OCI-LY7 (cell line): Measurements from ENCODE around the gene PCGF3. TPM values are rescaled to one million over a fixed set of nuclear protein-coding genes. Genes with fewer than 3 reads are reported as not detected.

Source experiments
- BruUV-seq: library from RNA; stranded (reverse); fragments of 400-500 nt; replicated peaks from 2 replicates; lab custom pipeline; 2021; lab: Mats Ljungman, UMichigan
- CTCF ChIA-PET: fragments of 300-600 bp; sonication (Branson Sonifier 250); formaldehyde crosslinking; loops from one replicate; lab custom pipeline; 2022; ENCODE audit warnings: antibody characterized with exemption; ENCODE audit not compliant: unreplicated experiment; lab: Charles Lee
- POLR2A ChIA-PET: fragments of 300-600 bp; sonication (Branson Sonifier 250); formaldehyde crosslinking; loops from one replicate; lab custom pipeline; 2022; ENCODE audit warnings: antibody characterized with exemption; lab: Charles Lee
- DNase-seq: peaks from one replicate; pipeline ENCODE4 v3.0.0-alpha.2; 2015; ENCODE audit warnings: low spot score
- H2AFZ ChIP-seq: fragments of 200-600 bp; sonication (generic), shearing (Covaris generic); 2 replicates; pipeline ENCODE4 v1.6.1; 2014; ENCODE audit warnings: mild to moderate bottlenecking, antibody characterized with exemption, low read length, moderate library complexity
- H3K27ac ChIP-seq: fragments of 200-600 bp; sonication (generic); 2 replicates; pipeline ENCODE4 v1.5.1; 2014; ENCODE audit warnings: mixed run types, low read depth, mild to moderate bottlenecking, moderate library complexity, low read length, inconsistent platforms; ENCODE audit not compliant: poor library complexity, severe bottlenecking
- H3K36me3 ChIP-seq: fragments of 200-600 bp; sonication (generic); 2 replicates; pipeline ENCODE4 v1.6.1; 2014; ENCODE audit warnings: mild to moderate bottlenecking, antibody characterized with exemption, low read length, moderate library complexity, mixed read lengths; ENCODE audit not compliant: insufficient read depth
- H3K4me1 ChIP-seq: fragments of 200-600 bp; sonication (generic); 2 replicates; pipeline ENCODE4 v1.5.1; 2014; ENCODE audit warnings: mild to moderate bottlenecking, low read length; ENCODE audit not compliant: insufficient read depth, poor library complexity, severe bottlenecking
- H3K4me2 ChIP-seq: fragments of 200-600 bp; sonication (generic); 2 replicates; pipeline ENCODE4 v1.6.1; 2014; ENCODE audit warnings: mild to moderate bottlenecking, low read length
- H3K4me3 ChIP-seq: fragments of 200-600 bp; sonication (generic); 2 replicates; pipeline ENCODE4 v1.5.1; 2014; ENCODE audit warnings: mild to moderate bottlenecking, low read depth, low read length; ENCODE audit not compliant: poor library complexity, severe bottlenecking
- H3K79me2 ChIP-seq: fragments of 200-600 bp; sonication (generic); 2 replicates; pipeline ENCODE4 v1.6.1; 2016; ENCODE audit warnings: low read depth, mild to moderate bottlenecking, low read length, moderate library complexity, mixed read lengths; ENCODE audit not compliant: insufficient read depth
- H3K9me2 ChIP-seq: fragments of 200-600 bp; sonication (generic); 2 replicates; pipeline ENCODE4 v1.6.1; 2016; ENCODE audit warnings: mild to moderate bottlenecking, low read length, mixed read lengths; ENCODE audit not compliant: insufficient read depth
- H3K9me3 ChIP-seq: fragments of 200-600 bp; sonication (generic); 2 replicates; pipeline ENCODE4 v1.6.1; 2014; ENCODE audit warnings: mild to moderate bottlenecking, mixed run types, low read length, mixed read lengths
- H4K20me1 ChIP-seq: fragments of 200-600 bp; sonication (generic); 2 replicates; pipeline ENCODE4 v1.6.1; 2014; ENCODE audit warnings: mild to moderate bottlenecking, antibody characterized with exemption, low read length, moderate library complexity, mixed read lengths; ENCODE audit not compliant: insufficient read depth
- EZH2phosphoT487 ChIP-seq: fragments of 200-600 bp; sonication (generic); IDR thresholded peaks from 2 replicates; pipeline ENCODE4 v1.6.1; 2018; ENCODE audit warnings: low read depth, borderline replicate concordance, mild to moderate bottlenecking, mixed run types, antibody characterized with exemption, low read length, moderate library complexity, mixed read lengths
- intact Hi-C: fragments of 100-400 bp; cut with micrococcal nuclease; formaldehyde crosslinking; loops from one replicate; pipeline ENCODE4 v1.10.0; 2022; ENCODE audit not compliant: unreplicated experiment
- total RNA-seq, 2 experiments: library from RNA; depleted of rRNA in 1 of 2; stranded (reverse); fragments of >200 nt in 1 of 2; shearing (Covaris generic) in 1 of 2; gene quantifications; 2 replicates each; pipeline ENCODE4 v1.2.3, GENCODE V29; 2014 to 2022
- TF ChIP-seq, protein P1 (sequence below): fragments of 200-600 bp; sonication (generic); conservative IDR thresholded peaks from 2 replicates; pipeline ENCODE4 v1.5.1; 2014; ENCODE audit warnings: mild to moderate bottlenecking, antibody characterized with exemption, low read length, moderate library complexity, mixed read lengths

PCGF3 gene
- total RNA-seq, 2 experiments from 2014 or later: 33.8 to 50.2 TPM

DNA sequence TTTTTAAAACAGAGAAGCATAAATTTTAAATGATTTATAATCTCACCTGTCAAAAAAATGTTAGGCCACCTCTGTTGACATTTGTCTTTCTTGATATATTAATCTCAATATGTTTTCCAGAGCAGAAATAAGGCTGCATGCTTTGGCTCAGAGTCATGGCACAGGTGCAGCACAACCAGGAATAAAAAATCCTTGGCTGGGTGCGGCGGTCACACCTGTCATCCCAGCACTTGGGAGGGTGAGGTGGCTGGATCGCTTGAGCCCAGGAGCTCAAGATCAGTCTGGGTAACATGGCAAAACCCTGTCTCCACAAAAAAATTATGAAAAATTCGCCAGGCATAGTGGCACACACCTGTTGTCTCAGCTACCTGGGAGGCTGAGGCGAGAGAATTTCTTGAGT is 102.2 kb downstream of the PCGF3 start:
- Histone ChIP-seq H3K36me3 (no peaks in the 10 kb centered on the region), H3K4me3 (no peak overlapping the region), H3K4me1 (no peaks in the 10 kb centered on the region), H4K20me1 (no peaks in the 10 kb centered on the region), H3K79me2 (no peaks in the 10 kb centered on the region), H3K4me2 (no peak overlapping the region), H3K9me3 (0 out of 2 replicates have a peak, but pooled peaks cover 12% of the 10 kb centered on the region), H3K27ac (no peak overlapping the region), H3K9me2 (no peaks in the 10 kb centered on the region), H2AFZ (no peak overlapping the region)
- no TSS peak for BruUV-seq
- ChIA-PET CTCF (no interaction called here), POLR2A (interaction anchor here (0.6 kb wide), 1 partner anchor 623 kb away, joined by 3 read pairs; no protein-coding TSS in a partner anchor)
- DNase-seq: no peak
- TF ChIP-seq, protein P1, sequence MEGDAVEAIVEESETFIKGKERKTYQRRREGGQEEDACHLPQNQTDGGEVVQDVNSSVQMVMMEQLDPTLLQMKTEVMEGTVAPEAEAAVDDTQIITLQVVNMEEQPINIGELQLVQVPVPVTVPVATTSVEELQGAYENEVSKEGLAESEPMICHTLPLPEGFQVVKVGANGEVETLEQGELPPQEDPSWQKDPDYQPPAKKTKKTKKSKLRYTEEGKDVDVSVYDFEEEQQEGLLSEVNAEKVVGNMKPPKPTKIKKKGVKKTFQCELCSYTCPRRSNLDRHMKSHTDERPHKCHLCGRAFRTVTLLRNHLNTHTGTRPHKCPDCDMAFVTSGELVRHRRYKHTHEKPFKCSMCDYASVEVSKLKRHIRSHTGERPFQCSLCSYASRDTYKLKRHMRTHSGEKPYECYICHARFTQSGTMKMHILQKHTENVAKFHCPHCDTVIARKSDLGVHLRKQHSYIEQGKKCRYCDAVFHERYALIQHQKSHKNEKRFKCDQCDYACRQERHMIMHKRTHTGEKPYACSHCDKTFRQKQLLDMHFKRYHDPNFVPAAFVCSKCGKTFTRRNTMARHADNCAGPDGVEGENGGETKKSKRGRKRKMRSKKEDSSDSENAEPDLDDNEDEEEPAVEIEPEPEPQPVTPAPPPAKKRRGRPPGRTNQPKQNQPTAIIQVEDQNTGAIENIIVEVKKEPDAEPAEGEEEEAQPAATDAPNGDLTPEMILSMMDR: no peak
- TF ChIP-seq EZH2phosphoT487: no peak
- intact Hi-C loops: no loop called here

DNA sequence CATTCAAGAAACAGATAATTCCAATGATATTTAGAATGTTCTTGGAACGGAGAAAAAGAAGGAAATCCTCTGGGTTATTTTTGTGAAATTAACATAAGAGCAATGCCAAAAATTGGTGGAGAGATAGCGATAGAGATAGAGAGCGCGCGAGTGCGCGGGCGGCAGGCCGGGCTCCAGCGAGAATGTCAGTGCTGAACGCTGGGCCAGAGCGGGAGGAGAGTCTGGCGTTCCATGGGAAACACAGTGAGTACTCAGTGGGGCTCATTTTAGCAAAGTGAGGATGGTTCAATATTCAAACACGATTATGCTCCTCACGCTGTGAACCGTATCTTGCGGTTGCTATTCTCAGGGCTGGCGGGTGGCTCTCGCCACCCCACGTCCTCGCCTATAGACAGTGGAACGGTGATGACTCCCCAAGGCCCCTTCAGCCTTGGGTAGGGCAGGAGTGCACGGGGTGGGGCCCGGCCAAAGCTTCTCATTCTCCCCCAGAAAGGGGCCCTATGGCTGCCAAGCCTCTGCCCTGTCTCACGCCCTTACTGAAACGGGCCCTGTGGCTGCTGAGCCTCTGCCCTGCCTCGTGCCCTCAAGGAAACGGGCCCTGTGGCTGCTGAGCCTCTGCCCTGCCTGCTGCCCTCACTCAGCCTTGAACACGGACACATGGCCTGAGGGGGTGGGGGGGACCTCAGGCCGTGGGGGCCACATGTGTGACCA is 103.4 kb downstream of the PCGF3 start:
- no peak overlapping the region for H2AFZ ChIP-seq
- ChIA-PET CTCF (no interaction called here), POLR2A (no interaction called here)
- DNase-seq: no peak
- no peaks in the 10 kb centered on the region for H3K79me2 ChIP-seq
- no peak for TF ChIP-seq EZH2phosphoT487
- TF ChIP-seq, protein P1: no peak
- H3K4me1 ChIP-seq: no peaks in the 10 kb centered on the region
- H3K4me3 ChIP-seq: no peak overlapping the region
- H4K20me1 ChIP-seq: no peaks in the 10 kb centered on the region
- no TSS peak for BruUV-seq
- H3K9me2 ChIP-seq: no peaks in the 10 kb centered on the region
- H3K36me3 ChIP-seq: no peaks in the 10 kb centered on the region
- H3K9me3 ChIP-seq: 0 out of 2 replicates have a peak, but pooled peaks cover 12% of the 10 kb centered on the region
- H3K27ac ChIP-seq: no peak overlapping the region
- intact Hi-C loops: no loop called here
- H3K4me2 ChIP-seq: no peak overlapping the region

DNA sequence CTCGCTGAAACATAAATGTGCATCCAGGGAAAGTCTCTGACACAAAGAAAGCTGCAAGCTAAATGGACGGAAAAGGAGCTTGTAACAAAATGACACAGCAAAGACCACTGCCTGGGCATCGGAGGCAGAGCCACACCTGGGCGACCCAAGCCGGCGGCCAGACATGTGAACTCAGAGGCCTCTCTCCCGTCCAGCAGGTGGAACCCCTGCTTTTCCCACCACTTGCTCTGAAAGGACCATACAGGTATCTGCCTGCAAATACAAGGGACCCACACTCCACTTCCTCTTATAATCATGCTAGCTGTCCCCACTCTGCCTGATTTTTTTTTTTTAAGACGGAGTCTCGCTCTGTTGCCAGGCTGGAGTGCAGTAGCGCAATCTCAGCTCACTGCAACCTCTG is 108.3 kb downstream of the PCGF3 start:
- CTCF ChIA-PET: interaction anchor here (1.3 kb wide), 1 partner anchor 20 kb away, joined by 4 read pairs; no protein-coding TSS in a partner anchor
- H3K9me2 ChIP-seq: no peaks in the 10 kb centered on the region
- POLR2A ChIA-PET: interaction anchor here (1.2 kb wide), 1 partner anchor 31 kb away, joined by 4 read pairs; no protein-coding TSS in a partner anchor

More for the DNA sequence above, 108.3 kb downstream of the PCGF3 start:
- H3K4me1 ChIP-seq: peaks cover 7% of the 10 kb centered on the region
- H3K4me3 ChIP-seq: no peak overlapping the region
- H3K36me3 ChIP-seq: no peaks in the 10 kb centered on the region
- H3K27ac ChIP-seq: no peak overlapping the region
- TF ChIP-seq EZH2phosphoT487: no peak
- TF ChIP-seq, protein P1: peak; percentile 32; the same call in 1 of the 2 replicates
- intact Hi-C loops: no loop called here
- DNase-seq: peak; percentile 27
- H3K9me3 ChIP-seq: no peaks in the 10 kb centered on the region
- no peak overlapping the region for H3K4me2 ChIP-seq
- no TSS peak for BruUV-seq
- H3K79me2 ChIP-seq: no peaks in the 10 kb centered on the region
- H2AFZ ChIP-seq: no peak overlapping the region
- no peaks in the 10 kb centered on the region for H4K20me1 ChIP-seq
